ENCODE measurements around the gene SLBP.

The SLBP gene

GRCh38 chr4:1730532-1731135 is 18.5 kb upstream of the SLBP start:
- TF ChIP-seq SNAI2 (CRISPR knock-in tag; IDR thresholded peaks at IDR 0.05) (no peak), TOX (CRISPR knock-in tag; IDR thresholded peaks at IDR 0.05; ENCODE audit: borderline replicate concordance) (no peak), BACH2 (CRISPR knock-in tag; IDR thresholded peaks at IDR 0.05; ENCODE audit: borderline replicate concordance) (no peak), ESRRG (CRISPR knock-in tag; IDR thresholded peaks at IDR 0.05) (no peak), TCF4 (CRISPR knock-in tag; IDR thresholded peaks at IDR 0.05; ENCODE audit: borderline replicate concordance) (no peak), ISL1 (CRISPR knock-in tag; IDR thresholded peaks at IDR 0.05) (no peak), ZFP3 (CRISPR knock-in tag; IDR thresholded peaks at IDR 0.05) (no peak), ZC3H10 (CRISPR knock-in tag; IDR thresholded peaks at IDR 0.05) (no peak), PPARA (CRISPR knock-in tag; IDR thresholded peaks at IDR 0.05; ENCODE audit: borderline replicate concordance) (no peak), ZNF70 (CRISPR knock-in tag; IDR thresholded peaks at IDR 0.05) (no peak), CSDC2 (CRISPR knock-in tag; IDR thresholded peaks at IDR 0.05) (no peak)
- TF ChIP-seq, protein P1, sequence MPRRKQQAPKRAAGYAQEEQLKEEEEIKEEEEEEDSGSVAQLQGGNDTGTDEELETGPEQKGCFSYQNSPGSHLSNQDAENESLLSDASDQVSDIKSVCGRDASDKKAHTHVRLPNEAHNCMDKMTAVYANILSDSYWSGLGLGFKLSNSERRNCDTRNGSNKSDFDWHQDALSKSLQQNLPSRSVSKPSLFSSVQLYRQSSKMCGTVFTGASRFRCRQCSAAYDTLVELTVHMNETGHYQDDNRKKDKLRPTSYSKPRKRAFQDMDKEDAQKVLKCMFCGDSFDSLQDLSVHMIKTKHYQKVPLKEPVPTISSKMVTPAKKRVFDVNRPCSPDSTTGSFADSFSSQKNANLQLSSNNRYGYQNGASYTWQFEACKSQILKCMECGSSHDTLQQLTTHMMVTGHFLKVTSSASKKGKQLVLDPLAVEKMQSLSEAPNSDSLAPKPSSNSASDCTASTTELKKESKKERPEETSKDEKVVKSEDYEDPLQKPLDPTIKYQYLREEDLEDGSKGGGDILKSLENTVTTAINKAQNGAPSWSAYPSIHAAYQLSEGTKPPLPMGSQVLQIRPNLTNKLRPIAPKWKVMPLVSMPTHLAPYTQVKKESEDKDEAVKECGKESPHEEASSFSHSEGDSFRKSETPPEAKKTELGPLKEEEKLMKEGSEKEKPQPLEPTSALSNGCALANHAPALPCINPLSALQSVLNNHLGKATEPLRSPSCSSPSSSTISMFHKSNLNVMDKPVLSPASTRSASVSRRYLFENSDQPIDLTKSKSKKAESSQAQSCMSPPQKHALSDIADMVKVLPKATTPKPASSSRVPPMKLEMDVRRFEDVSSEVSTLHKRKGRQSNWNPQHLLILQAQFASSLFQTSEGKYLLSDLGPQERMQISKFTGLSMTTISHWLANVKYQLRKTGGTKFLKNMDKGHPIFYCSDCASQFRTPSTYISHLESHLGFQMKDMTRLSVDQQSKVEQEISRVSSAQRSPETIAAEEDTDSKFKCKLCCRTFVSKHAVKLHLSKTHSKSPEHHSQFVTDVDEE (CRISPR knock-in tag; IDR thresholded peaks at IDR 0.05), result no peak
- TF ChIP-seq, protein P2, sequence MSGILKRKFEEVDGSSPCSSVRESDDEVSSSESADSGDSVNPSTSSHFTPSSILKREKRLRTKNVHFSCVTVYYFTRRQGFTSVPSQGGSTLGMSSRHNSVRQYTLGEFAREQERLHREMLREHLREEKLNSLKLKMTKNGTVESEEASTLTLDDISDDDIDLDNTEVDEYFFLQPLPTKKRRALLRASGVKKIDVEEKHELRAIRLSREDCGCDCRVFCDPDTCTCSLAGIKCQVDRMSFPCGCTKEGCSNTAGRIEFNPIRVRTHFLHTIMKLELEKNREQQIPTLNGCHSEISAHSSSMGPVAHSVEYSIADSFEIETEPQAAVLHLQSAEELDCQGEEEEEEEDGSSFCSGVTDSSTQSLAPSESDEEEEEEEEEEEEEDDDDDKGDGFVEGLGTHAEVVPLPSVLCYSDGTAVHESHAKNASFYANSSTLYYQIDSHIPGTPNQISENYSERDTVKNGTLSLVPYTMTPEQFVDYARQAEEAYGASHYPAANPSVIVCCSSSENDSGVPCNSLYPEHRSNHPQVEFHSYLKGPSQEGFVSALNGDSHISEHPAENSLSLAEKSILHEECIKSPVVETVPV (CRISPR knock-in tag; IDR thresholded peaks at IDR 0.05), result no peak
- no peak for ATAC-seq

GRCh38 chr4:1728061-1728980 is 16.2 kb upstream of the SLBP start:
- ATAC-seq, result peak; percentile 11; the same call in 1 of the 3 replicates
- TF ChIP-seq BACH2 (CRISPR knock-in tag; IDR thresholded peaks at IDR 0.05; ENCODE audit: borderline replicate concordance) (no peak), TOX (CRISPR knock-in tag; IDR thresholded peaks at IDR 0.05; ENCODE audit: borderline replicate concordance) (no peak), ZC3H10 (CRISPR knock-in tag; IDR thresholded peaks at IDR 0.05) (no peak), SNAI2 (CRISPR knock-in tag; IDR thresholded peaks at IDR 0.05) (no peak)
- TF ChIP-seq, protein P2 (CRISPR knock-in tag; IDR thresholded peaks at IDR 0.05), result no peak

DNA sequence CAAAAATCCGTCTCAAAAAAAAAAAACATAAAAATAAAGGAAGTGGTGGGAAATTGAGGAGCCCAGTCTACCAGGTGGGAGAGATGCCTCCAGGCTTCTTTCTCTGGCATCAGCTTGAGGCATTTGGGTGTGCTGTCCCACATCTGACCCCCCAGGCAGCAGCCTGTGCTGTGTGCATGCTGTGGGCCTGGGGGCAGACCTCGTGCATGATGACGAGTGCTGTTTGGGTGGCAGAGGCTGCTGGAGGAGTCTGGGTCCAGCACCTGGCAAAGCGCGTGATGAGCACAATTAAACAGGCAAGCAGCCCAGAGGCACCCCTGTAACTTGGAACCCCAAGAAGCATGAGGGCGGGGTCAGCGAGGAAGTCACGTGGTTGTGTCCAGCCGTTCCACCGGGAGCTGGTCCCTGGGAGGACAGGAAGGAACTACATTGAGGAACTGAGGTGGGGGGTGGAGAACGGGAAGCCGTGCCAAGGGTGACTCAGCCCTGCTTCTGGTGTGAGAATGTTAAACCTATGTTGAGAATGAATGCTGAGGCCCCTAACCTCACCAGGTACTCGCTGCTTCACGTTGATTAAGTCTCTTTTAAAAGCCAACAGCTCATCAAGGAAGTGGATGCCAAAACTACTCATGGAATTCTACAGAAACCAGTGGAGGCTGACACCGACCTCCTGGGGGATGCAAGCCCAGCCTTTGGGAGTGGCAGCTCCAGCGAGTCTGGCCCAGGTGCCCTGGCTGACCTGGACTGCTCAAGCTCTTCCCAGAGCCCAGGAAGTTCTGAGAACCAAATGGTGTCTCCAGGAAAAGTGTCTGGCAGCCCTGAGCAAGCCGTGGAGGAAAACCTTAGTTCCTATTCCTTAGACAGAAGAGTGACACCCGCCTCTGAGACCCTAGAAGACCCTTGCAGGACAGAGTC is 15.3 kb upstream of the SLBP start:
- peak; percentile 76 for ATAC-seq
- TF ChIP-seq ZNF8 (CRISPR knock-in tag; IDR thresholded peaks at IDR 0.05) (no peak), RARB (CRISPR knock-in tag; IDR thresholded peaks at IDR 0.05) (no peak), ISL1 (CRISPR knock-in tag; IDR thresholded peaks at IDR 0.05) (no peak), ZNF565 (CRISPR knock-in tag; conservative IDR thresholded peaks at IDR 0.05; ENCODE audit: low read depth) (no peak), ARNTL (CRISPR knock-in tag; IDR thresholded peaks at IDR 0.05; ENCODE audit: borderline replicate concordance, low read depth) (no peak), BACH2 (CRISPR knock-in tag; IDR thresholded peaks at IDR 0.05; ENCODE audit: borderline replicate concordance) (no peak), GLIS3 (CRISPR knock-in tag; IDR thresholded peaks at IDR 0.05) (no peak)
- TF ChIP-seq, protein P1 (CRISPR knock-in tag; IDR thresholded peaks at IDR 0.05), result no peak
- TF ChIP-seq, protein P3, sequence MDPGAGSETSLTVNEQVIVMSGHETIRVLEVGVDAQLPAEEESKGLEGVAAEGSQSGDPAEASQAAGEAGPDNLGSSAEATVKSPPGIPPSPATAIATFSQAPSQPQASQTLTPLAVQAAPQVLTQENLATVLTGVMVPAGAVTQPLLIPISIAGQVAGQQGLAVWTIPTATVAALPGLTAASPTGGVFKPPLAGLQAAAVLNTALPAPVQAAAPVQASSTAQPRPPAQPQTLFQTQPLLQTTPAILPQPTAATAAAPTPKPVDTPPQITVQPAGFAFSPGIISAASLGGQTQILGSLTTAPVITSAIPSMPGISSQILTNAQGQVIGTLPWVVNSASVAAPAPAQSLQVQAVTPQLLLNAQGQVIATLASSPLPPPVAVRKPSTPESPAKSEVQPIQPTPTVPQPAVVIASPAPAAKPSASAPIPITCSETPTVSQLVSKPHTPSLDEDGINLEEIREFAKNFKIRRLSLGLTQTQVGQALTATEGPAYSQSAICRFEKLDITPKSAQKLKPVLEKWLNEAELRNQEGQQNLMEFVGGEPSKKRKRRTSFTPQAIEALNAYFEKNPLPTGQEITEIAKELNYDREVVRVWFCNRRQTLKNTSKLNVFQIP (CRISPR knock-in tag; IDR thresholded peaks at IDR 0.05; ENCODE audit: borderline replicate concordance, low read depth), result no peak
- TF ChIP-seq, protein P2 (CRISPR knock-in tag; IDR thresholded peaks at IDR 0.05), result no peak
